WTC11 (cell line): ENCODE results near the gene KRT72. TPM values are rescaled to one million over a fixed set of nuclear protein-coding genes. Genes with fewer than 3 reads are reported as not detected.

Experiments used
- ATAC-seq: fragments of 200-7000 bp; cut with Tn5 transposase; 2 replicates; pipeline ENCODE4 v1.10.0; 2021; ENCODE audit warnings: mild to moderate bottlenecking, moderate library complexity
- CTCF ChIA-PET: fragments of 300-600 bp; sonication (Branson Sonifier 250); formaldehyde crosslinking; loops from one replicate; lab custom pipeline; 2021; ENCODE audit warnings: antibody characterized with exemption; lab: Charles Lee
- POLR2A ChIA-PET: fragments of 350-600 bp; sonication (Branson Sonifier 250); formaldehyde crosslinking; loops from one replicate; lab custom pipeline; 2021; ENCODE audit warnings: antibody characterized with exemption; lab: Charles Lee
- DNase-seq: peaks from one replicate; pipeline ENCODE4 v3.0.0; 2021; ENCODE audit warnings: low spot score
- H3K27ac Mint-ChIP-seq: 2 replicates; pipeline ENCODE4 v1.8.0; 2021; ENCODE audit warnings: mixed read lengths
- H3K27me3 Mint-ChIP-seq: 2 replicates; pipeline ENCODE4 v1.8.0; 2021; ENCODE audit warnings: low read depth, mild to moderate bottlenecking, moderate library complexity, mixed read lengths
- H3K36me3 Mint-ChIP-seq: 2 replicates; pipeline ENCODE4 v1.8.0; 2021; ENCODE audit warnings: mixed read lengths
- H3K4me1 Mint-ChIP-seq: 2 replicates; pipeline ENCODE4 v1.8.0; 2022; ENCODE audit warnings: mixed read lengths
- H3K4me3 Mint-ChIP-seq: 2 replicates; pipeline ENCODE4 v1.8.0; 2021; ENCODE audit warnings: mild to moderate bottlenecking, moderate library complexity, mixed read lengths
- H3K9me3 Mint-ChIP-seq: 2 replicates; pipeline ENCODE4 v1.8.0; 2021; ENCODE audit warnings: mixed read lengths
- ATF1 ChIP-seq: sonication (generic); formaldehyde crosslinking; IDR thresholded peaks from 2 replicates; pipeline ENCODE4 v1.8.1; 2023; ENCODE audit warnings: mild to moderate bottlenecking, moderate library complexity, missing genetic modification reagents
- CTCF ChIP-seq: fragments of 200-600 bp; IDR thresholded peaks from 2 replicates; pipeline ENCODE4 v1.8.0; 2022; ENCODE audit warnings: antibody characterized with exemption
- E2F4 ChIP-seq: sonication (generic); formaldehyde crosslinking; IDR thresholded peaks from 2 replicates; pipeline ENCODE4 v1.8.1; 2022; ENCODE audit warnings: low read depth, mild to moderate bottlenecking, moderate library complexity, missing genetic modification reagents, borderline replicate concordance
- ESRRA ChIP-seq: sonication (generic); formaldehyde crosslinking; IDR thresholded peaks from 2 replicates; pipeline ENCODE4 v1.8.1; 2022; ENCODE audit warnings: mild to moderate bottlenecking, missing genetic modification reagents, borderline replicate concordance
- FOXJ3 ChIP-seq: sonication (generic); formaldehyde crosslinking; IDR thresholded peaks from 2 replicates; pipeline ENCODE4 v1.9.0; 2021; ENCODE audit warnings: missing genetic modification reagents, mild to moderate bottlenecking, borderline replicate concordance
- FOXP1 ChIP-seq: sonication (generic); formaldehyde crosslinking; IDR thresholded peaks from 2 replicates; pipeline ENCODE4 v1.8.0; 2022; ENCODE audit warnings: missing genetic modification reagents, mild to moderate bottlenecking, moderate library complexity, borderline replicate concordance
- FOXP4 ChIP-seq: sonication (generic); formaldehyde crosslinking; IDR thresholded peaks from 2 replicates; pipeline ENCODE4 v1.8.0; 2022; ENCODE audit warnings: mild to moderate bottlenecking, missing genetic modification reagents
- GABPB1 ChIP-seq: sonication (generic); formaldehyde crosslinking; IDR thresholded peaks from 2 replicates; pipeline ENCODE4 v1.8.1; 2023; ENCODE audit warnings: mild to moderate bottlenecking, missing genetic modification reagents
- IRF1 ChIP-seq: sonication (generic); formaldehyde crosslinking; IDR thresholded peaks from 2 replicates; pipeline ENCODE4 v1.8.0; 2023; ENCODE audit warnings: missing genetic modification reagents
- JUN ChIP-seq: sonication (generic); formaldehyde crosslinking; IDR thresholded peaks from 2 replicates; pipeline ENCODE4 v1.8.0; 2023; ENCODE audit warnings: mild to moderate bottlenecking, missing genetic modification reagents
- NFE2L1 ChIP-seq: sonication (generic); formaldehyde crosslinking; IDR thresholded peaks from 2 replicates; pipeline ENCODE4 v1.8.1; 2023; ENCODE audit warnings: missing genetic modification reagents
- OVOL2 ChIP-seq: fragments of 250-450 bp; sonication (Bioruptor Pico); IDR thresholded peaks from 2 replicates; pipeline ENCODE4 v1.9.0; 2021; ENCODE audit warnings: mild to moderate bottlenecking, borderline replicate concordance
- PREB ChIP-seq: sonication (generic); formaldehyde crosslinking; IDR thresholded peaks from 2 replicates; pipeline ENCODE4 v1.8.1; 2022; ENCODE audit warnings: mild to moderate bottlenecking, missing genetic modification reagents, moderate library complexity, borderline replicate concordance
- TEAD4 ChIP-seq: sonication (generic); formaldehyde crosslinking; IDR thresholded peaks from 2 replicates; pipeline ENCODE4 v1.8.0; 2022; ENCODE audit warnings: mild to moderate bottlenecking, missing genetic modification reagents
- ZNF263 ChIP-seq: sonication (generic); formaldehyde crosslinking; IDR thresholded peaks from 2 replicates; pipeline ENCODE4 v1.8.1; 2022; ENCODE audit warnings: low read depth, mild to moderate bottlenecking, moderate library complexity, missing genetic modification reagents
- ZNF416 ChIP-seq: fragments of 250-450 bp; sonication (Bioruptor Pico); IDR thresholded peaks from 2 replicates; pipeline ENCODE4 v1.9.0; 2021; ENCODE audit warnings: mild to moderate bottlenecking, inconsistent platforms
- ZSCAN18 ChIP-seq: fragments of 250-450 bp; sonication (Bioruptor Pico); IDR thresholded peaks from 2 replicates; pipeline ENCODE4 v2.1.2; 2022; ENCODE audit warnings: mild to moderate bottlenecking, moderate library complexity
- total RNA-seq: library from RNA; stranded (reverse); gene quantifications from 3 replicates; pipeline ENCODE4 v1.2.3, GENCODE V29; 2021
- TF ChIP-seq, protein P1 (sequence below): sonication (generic); formaldehyde crosslinking; IDR thresholded peaks from 2 replicates; pipeline ENCODE4 v1.8.0; 2023; ENCODE audit warnings: missing genetic modification reagents, mild to moderate bottlenecking, borderline replicate concordance
- TF ChIP-seq, protein P2 (sequence below): sonication (generic); formaldehyde crosslinking; IDR thresholded peaks from 2 replicates; pipeline ENCODE4 v1.8.1; 2022; ENCODE audit warnings: low read depth, missing genetic modification reagents, borderline replicate concordance

Gene KRT72
- total RNA-seq, 1 experiment from 2014 or later = not detected

GRCh38 chr12:52617403-52617785, 16.1 kb upstream of the KRT72 start:
- Mint-ChIP-seq H3K27ac (no peak overlapping the region), H3K27me3 (no peaks in the 10 kb centered on the region), H3K4me1 (no peaks in the 10 kb centered on the region), H3K4me3 (no peak overlapping the region), H3K36me3 (no peaks in the 10 kb centered on the region), H3K9me3 (no peaks in the 10 kb centered on the region)
- POLR2A ChIA-PET = no interaction called here
- CTCF ChIA-PET = interaction anchor here (0.9 to 2.4 kb wide), 4 partner anchors 248 to 497 kb away, joined by 4 to 7 read pairs (median 4); no protein-coding TSS in a partner anchor
- no peak for DNase-seq
- ATAC-seq = no peak
- no peak for TF ChIP-seq NFE2L1 (CRISPR knock-in tag)
- TF ChIP-seq GABPB1 (CRISPR knock-in tag) = no peak
- no peak for TF ChIP-seq ZNF263
- no peak for TF ChIP-seq E2F4 (CRISPR knock-in tag)

DNA sequence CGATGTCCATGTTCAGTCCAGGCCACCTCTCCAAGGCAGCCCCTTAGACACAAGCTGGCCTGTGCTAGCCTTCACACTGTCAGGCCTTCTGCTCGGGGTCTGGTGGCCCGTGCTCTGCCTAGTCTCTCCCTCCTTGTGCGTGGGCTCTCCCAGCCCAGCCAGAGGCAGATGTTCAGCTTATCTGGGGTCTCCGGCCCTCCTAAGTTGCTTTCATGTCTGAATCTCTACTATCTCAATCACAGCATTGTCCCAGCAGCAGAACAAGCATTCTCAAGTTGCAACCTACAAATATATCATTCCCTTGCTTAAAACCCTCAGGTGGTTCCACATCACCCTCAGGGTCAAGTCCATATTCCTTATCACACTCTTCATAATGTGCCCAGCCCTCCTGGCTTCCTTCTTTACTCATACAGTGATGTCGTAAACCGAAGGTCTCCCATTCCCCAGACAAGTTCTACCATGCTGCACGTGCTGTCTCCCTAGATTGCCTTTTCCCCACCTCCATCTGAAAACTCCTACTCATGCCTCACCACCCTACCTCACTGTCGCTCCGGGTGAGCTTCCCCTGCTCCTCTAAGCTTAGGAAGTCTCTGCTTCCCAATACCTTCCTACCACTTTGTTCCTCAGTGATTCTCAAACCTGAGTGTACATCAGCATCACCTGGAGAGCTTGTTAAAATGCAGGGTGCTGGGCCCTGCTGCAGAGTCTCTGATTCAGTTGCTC, 15.6 kb upstream of the KRT72 start:
- no peak for ATAC-seq
- POLR2A ChIA-PET = no interaction called here
- H3K27ac Mint-ChIP-seq = no peak overlapping the region
- TF ChIP-seq ZSCAN18 (CRISPR knock-in tag) (no peak), ESRRA (CRISPR knock-in tag) (no peak), ATF1 (CRISPR knock-in tag) (no peak), FOXJ3 (CRISPR knock-in tag) (no peak), FOXP4 (CRISPR knock-in tag) (no peak), CTCF (no peak), ZNF416 (CRISPR knock-in tag) (no peak), TEAD4 (no peak), OVOL2 (CRISPR knock-in tag) (no peak), PREB (CRISPR knock-in tag) (no peak), JUN (no peak), FOXP1 (CRISPR knock-in tag) (no peak), IRF1 (CRISPR knock-in tag) (no peak)
- TF ChIP-seq, protein P1, sequence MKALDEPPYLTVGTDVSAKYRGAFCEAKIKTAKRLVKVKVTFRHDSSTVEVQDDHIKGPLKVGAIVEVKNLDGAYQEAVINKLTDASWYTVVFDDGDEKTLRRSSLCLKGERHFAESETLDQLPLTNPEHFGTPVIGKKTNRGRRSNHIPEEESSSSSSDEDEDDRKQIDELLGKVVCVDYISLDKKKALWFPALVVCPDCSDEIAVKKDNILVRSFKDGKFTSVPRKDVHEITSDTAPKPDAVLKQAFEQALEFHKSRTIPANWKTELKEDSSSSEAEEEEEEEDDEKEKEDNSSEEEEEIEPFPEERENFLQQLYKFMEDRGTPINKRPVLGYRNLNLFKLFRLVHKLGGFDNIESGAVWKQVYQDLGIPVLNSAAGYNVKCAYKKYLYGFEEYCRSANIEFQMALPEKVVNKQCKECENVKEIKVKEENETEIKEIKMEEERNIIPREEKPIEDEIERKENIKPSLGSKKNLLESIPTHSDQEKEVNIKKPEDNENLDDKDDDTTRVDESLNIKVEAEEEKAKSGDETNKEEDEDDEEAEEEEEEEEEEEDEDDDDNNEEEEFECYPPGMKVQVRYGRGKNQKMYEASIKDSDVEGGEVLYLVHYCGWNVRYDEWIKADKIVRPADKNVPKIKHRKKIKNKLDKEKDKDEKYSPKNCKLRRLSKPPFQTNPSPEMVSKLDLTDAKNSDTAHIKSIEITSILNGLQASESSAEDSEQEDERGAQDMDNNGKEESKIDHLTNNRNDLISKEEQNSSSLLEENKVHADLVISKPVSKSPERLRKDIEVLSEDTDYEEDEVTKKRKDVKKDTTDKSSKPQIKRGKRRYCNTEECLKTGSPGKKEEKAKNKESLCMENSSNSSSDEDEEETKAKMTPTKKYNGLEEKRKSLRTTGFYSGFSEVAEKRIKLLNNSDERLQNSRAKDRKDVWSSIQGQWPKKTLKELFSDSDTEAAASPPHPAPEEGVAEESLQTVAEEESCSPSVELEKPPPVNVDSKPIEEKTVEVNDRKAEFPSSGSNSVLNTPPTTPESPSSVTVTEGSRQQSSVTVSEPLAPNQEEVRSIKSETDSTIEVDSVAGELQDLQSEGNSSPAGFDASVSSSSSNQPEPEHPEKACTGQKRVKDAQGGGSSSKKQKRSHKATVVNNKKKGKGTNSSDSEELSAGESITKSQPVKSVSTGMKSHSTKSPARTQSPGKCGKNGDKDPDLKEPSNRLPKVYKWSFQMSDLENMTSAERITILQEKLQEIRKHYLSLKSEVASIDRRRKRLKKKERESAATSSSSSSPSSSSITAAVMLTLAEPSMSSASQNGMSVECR = no peak
- TF ChIP-seq, protein P2, sequence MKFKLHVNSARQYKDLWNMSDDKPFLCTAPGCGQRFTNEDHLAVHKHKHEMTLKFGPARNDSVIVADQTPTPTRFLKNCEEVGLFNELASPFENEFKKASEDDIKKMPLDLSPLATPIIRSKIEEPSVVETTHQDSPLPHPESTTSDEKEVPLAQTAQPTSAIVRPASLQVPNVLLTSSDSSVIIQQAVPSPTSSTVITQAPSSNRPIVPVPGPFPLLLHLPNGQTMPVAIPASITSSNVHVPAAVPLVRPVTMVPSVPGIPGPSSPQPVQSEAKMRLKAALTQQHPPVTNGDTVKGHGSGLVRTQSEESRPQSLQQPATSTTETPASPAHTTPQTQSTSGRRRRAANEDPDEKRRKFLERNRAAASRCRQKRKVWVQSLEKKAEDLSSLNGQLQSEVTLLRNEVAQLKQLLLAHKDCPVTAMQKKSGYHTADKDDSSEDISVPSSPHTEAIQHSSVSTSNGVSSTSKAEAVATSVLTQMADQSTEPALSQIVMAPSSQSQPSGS (CRISPR knock-in tag) = no peak

More for the DNA sequence above, 15.6 kb upstream of the KRT72 start:
- Mint-ChIP-seq H3K36me3 (no peaks in the 10 kb centered on the region), H3K4me1 (no peaks in the 10 kb centered on the region), H3K4me3 (no peak overlapping the region), H3K9me3 (no peaks in the 10 kb centered on the region), H3K27me3 (no peaks in the 10 kb centered on the region)
- CTCF ChIA-PET = interaction anchor here (0.9 to 1.5 kb wide), 3 partner anchors 249 to 496 kb away, joined by 4 to 5 read pairs (median 4); no protein-coding TSS in a partner anchor
- DNase-seq = no peak
